GM21515 (cell line): Measurements from ENCODE around the gene ADCY1.
"Not testable (repeated sequence)": the region's sequence is repeated elsewhere in the genome, so short reads cannot be mapped to it uniquely, and the experiment has no call there.

Experiments used
- ATAC-seq: cut with Tn5 transposase; IDR thresholded peaks from one replicate; pipeline ENCODE4 v1.9.1; 2021; ENCODE audit not compliant: unreplicated experiment

The ADCY1 gene

GRCh38 chr7:45573661-45574415 lies at the start of gene ADCY1:
Gene ADCY1 (plus strand): TSS chr7:45574368. CDS start chr7:45574544, 176 bp downstream.
- no peak for ATAC-seq

- no peak for ATAC-seq
These were observed 49.7 kb upstream of the ADCY1 start for GRCh38 chr7:45524445-45524844.

GRCh38 chr7:45525057-45525456 lies 49.1 kb upstream of the ADCY1 start:
- no peak for ATAC-seq

GRCh38 chr7:45543473-45543872 lies 30.7 kb upstream of the ADCY1 start:
- no peak for ATAC-seq

GRCh38 chr7:45545105-45545710 lies 29.0 kb upstream of the ADCY1 start:
- not testable (repeated sequence) for ATAC-seq

- not testable (repeated sequence) for ATAC-seq
These were observed 25.3 kb upstream of the ADCY1 start for GRCh38 chr7:45548917-45549316.

- no peak for ATAC-seq
These were observed 10.8 kb upstream of the ADCY1 start for GRCh38 chr7:45563401-45563800.

- no peak for ATAC-seq
These were observed 10.2 kb upstream of the ADCY1 start for GRCh38 chr7:45563941-45564461.

GRCh38 chr7:45564485-45564884 lies 9.7 kb upstream of the ADCY1 start:
- ATAC-seq, result no peak

GRCh38 chr7:45564886-45565455 lies 9.2 kb upstream of the ADCY1 start:
- ATAC-seq, result no peak

GRCh38 chr7:45566386-45566785 lies 7.8 kb upstream of the ADCY1 start:
- no peak for ATAC-seq

- no peak for ATAC-seq
These were observed 7.2 kb upstream of the ADCY1 start for GRCh38 chr7:45566961-45567360.

GRCh38 chr7:45567713-45568112 lies 6.5 kb upstream of the ADCY1 start:
- ATAC-seq, result no peak

- no peak for ATAC-seq
These were observed 5.5 kb upstream of the ADCY1 start for GRCh38 chr7:45568536-45569289.

- no peak for ATAC-seq
These were observed 4.9 kb upstream of the ADCY1 start for GRCh38 chr7:45569290-45569685.

GRCh38 chr7:45570797-45571196 lies 3.4 kb upstream of the ADCY1 start:
- ATAC-seq, result no peak

- no peak for ATAC-seq
These were observed 964 bp upstream of the ADCY1 start for GRCh38 chr7:45573204-45573603.

GRCh38 chr7:45574416-45574668 lies 174 bp downstream of the ADCY1 start:
- no peak for ATAC-seq

GRCh38 chr7:45574669-45575500 lies 717 bp downstream of the ADCY1 start:
- ATAC-seq, result no peak

GRCh38 chr7:45575501-45576248 lies 1.5 kb downstream of the ADCY1 start:
- ATAC-seq, result no peak
